Measurements from ENCODE around the gene CYFIP2. TPM values are rescaled to one million over a fixed set of nuclear protein-coding genes. Genes with fewer than 3 reads are reported as not detected.
"Not testable (repeated sequence)": the region's sequence is repeated elsewhere in the genome, so short reads cannot be mapped to it uniquely, and the experiment has no call there.

Gene CYFIP2
- total RNA-seq, result 100 to 1,000 TPM; 265 to 297 TPM

DNA sequence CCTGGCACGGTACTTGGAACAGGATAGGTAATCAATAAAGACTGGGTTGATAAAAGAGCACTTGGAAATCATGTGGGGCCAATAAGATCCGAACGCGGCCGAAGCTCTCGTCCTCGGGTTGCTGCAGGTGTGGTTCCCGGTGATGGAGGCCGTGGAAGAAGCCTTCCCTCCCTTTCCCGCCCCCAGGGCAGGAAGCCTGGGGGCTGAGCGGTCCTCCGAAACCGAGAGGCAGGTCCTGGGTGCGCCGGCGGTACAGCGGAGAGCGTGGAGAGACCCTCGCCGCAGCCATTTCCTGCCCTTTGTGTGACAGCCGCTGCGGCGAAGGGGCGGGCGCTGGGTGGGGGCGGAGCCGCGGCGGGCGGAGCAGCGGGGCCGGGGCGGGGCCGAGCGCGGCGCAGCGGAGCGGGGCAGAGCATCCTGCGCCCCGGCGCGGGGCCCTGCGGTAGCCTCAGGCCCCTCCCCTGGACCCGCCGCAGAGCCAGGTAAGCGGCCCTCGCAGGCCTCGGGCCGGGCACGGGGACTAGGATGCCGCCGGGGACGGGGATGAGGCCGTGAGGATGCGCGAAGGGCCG lies at the start of gene CYFIP2:
Gene CYFIP2 (plus strand): TSS at position 410 of the 572 bp plus-strand sequence. CDS start 19,239 bp downstream, outside the sequence.
- ChIA-PET POLR2A (interaction anchor here (0.7 to 1.2 kb wide), 4 partner anchors 10 to 69 kb away, joined by 3 to 13 read pairs (median 4); no protein-coding TSS in a partner anchor), CTCF (interaction anchor here (0.6 to 1.7 kb wide), 5 partner anchors 8 to 338 kb away, joined by 3 to 6 read pairs (median 5); no protein-coding TSS in a partner anchor)

DNA sequence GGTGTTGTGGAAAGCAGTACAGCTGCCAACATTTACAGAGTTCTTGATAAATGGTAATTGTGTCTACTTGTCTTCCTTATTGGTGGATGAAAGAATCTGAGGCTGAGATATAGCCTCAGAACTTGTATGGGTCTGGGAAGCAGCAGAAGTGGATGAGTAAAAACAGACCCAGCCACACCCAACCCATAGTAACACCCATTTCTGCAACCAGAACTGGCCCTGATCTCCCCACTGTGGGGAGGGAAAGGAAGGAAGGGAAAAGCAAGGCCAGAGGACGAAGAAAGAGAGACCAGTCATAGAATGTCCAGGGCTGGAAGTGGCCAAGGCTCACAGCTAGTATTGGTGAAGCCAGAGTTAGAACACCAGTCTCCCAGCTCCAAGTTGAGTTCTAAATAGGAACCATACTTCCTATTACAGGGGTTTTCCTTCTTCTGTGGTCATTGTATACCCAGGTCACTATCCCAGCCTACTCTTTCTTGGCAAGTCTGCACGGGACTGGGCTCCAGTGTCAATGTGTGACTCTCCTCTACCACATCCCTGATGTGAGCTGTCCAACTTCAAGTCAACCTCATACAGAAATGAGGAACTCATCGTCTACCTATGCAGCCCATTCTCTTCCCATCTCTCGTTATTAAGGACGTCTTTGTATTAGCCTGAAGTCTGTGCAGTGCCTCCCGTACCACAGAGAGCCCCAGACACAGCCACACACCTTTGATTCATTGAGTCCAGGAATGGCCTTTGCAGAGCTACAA lies 49.4 kb upstream of the CYFIP2 start:
- POLR2A ChIA-PET, result interaction anchor here (0.6 to 1.8 kb wide), 9 partner anchors 10 to 73 kb away, joined by 3 to 8 read pairs (median 4); partner anchors contain the start of gene MED7

DNA sequence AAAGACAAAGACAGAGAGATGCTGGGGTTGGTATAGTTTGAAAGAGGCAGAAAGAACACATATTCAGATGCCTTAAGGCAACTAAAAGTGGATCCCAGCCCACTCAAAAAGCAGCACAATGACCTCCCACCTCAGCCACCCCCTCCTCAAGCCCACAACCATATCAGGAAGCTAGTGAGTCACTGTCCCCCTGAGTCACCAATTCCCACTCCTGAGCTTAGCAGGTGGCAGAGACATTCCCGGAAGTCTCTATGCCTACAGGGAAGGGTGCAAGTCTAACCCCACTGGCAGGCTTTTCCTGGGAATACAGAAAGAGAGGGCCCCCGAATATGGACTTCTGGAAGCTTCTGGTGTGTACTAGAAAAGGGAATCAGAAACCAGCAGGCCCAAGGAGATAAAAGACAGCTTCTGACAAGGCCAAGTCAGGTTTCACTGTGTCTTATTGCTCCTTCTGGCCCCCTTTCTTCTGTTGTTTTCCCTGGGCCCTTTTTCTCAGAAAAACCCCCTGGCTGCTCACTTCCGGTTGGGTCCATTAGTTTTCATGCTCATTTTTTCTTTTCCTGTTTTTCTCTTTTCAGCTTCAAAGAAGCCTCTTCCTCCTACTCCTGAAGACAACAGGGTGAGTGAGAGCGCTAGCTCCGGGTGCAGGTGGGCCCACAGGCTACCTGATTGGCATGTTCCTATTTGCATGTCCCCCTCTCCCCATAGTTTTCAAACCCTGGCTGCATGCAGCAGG lies 48.5 kb upstream of the CYFIP2 start:
- ChIA-PET CTCF (interaction anchor here (0.8 to 2.6 kb wide), 9 partner anchors 9 to 69 kb away, joined by 3 to 9 read pairs (median 3); no protein-coding TSS in a partner anchor), POLR2A (interaction anchor here (0.6 to 1.8 kb wide), 14 partner anchors 9 to 74 kb away, joined by 3 to 5 read pairs (median 3); partner anchors contain the start of gene MED7)

More for the DNA sequence above, 49.4 kb upstream of the CYFIP2 start:
- CTCF ChIA-PET, result interaction anchor here (0.8 to 2.6 kb wide), 7 partner anchors 10 to 68 kb away, joined by 3 to 9 read pairs (median 3); no protein-coding TSS in a partner anchor

DNA sequence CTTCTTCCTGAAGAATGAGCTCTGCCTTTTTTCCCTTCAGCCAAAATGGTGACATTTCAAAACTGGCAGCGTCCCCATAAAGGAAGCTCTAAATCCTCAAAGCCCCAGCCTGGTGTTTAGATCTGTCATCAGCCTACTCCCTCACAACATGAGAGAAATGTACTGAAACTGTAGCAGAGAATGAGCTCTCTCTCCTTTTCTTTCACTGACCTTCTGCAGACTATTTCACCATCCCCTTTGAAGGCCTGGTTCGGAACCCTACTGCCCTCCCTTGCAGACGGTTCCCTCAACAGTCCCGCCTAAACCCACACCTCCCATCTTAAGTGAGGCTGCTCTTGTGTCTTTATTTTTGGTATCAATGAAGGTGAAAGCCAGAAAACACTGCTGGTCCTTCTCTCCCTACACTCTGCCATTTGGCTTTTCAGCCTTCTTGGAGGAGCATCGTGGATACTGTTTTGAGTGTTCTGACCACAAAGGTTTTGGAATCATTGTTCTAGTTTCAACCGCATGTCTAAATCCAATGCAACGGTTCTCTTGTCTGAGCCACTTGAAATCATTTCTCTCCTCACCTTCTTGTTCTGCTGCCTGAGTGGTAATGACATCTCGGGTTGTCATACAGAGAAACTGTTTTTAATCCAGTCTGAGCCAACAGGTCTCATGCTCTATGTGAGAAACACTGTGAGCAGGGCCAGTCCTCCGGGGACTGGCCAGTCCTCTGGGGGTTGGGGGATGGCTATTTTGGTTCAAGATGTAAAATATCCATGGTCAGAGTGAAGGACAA lies 46.2 kb upstream of the CYFIP2 start:
- CTCF ChIA-PET, result interaction anchor here (0.9 to 2.6 kb wide), 7 partner anchors 20 to 77 kb away, joined by 3 to 9 read pairs (median 3); partner anchors contain the start of gene MED7
- POLR2A ChIA-PET, result interaction anchor here (0.7 to 1.7 kb wide), 5 partner anchors 8 to 47 kb away, joined by 3 to 10 read pairs (median 5); partner anchors contain the start of gene ITK

DNA sequence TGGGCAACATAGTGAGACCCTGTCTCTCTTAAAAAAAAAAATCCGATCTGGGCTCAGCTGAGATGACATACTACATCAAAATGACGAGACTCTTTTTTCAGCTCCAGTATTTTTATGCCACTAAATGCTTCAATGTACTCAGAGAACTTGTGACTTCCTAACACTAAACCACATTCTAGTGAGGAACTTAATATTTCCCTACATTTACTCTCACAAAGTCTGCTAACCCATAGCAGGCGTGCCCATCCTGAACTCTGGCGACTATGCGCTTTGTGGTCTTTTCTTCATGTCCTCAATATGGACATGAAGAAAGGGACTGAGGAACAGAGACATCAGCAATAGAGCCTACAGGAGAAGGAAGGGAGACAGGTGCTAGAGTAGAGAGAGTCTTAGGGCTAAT lies 44.0 kb upstream of the CYFIP2 start:
- CTCF ChIA-PET, result interaction anchor here (0.8 to 1.3 kb wide), 6 partner anchors 25 to 79 kb away, joined by 3 to 4 read pairs (median 4); partner anchors contain the start of gene MED7

DNA sequence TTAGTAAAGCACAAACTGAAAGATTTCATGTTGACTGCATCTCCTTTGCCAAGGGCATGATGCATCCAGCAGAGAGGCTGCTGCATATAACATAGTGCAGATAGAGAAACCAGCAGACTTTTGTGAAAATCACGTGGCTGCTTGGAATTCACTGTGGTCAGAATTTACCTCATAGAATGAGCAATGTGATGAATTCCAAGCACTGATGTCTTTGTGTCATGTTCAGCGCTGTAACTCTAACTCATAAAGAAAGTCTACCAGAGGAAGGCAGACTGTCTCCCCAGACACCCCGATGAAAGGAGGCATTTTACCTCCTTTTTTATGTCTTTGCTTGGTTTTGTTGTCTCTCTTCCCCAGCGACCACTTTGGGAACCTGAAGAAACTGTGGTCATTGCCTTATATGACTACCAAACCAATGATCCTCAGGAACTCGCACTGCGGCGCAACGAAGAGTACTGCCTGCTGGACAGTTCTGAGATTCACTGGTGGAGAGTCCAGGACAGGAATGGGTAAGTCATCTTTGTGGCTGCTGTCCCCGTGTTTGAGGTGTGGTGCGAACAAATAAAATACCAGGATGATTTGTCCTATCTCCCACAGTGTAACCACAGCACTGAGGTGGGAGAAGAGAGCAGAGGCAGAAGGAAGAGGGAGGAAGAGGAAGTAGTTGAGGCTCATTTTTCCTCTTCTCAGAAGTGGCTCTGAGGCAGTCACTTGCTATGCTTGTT lies 43.3 kb upstream of the CYFIP2 start:
- ChIA-PET CTCF (interaction anchor here (1.3 kb wide), 2 partner anchors 26 to 38 kb away, joined by 4 read pairs; no protein-coding TSS in a partner anchor), POLR2A (interaction anchor here (0.6 to 1.9 kb wide), 4 partner anchors 30 to 80 kb away, joined by 3 to 5 read pairs (median 5); partner anchors contain the start of gene MED7)

More for the DNA sequence above, 44.0 kb upstream of the CYFIP2 start:
- POLR2A ChIA-PET, result interaction anchor here (0.6 to 1.9 kb wide), 4 partner anchors 31 to 79 kb away, joined by 3 to 5 read pairs (median 5); partner anchors contain the start of gene MED7

DNA sequence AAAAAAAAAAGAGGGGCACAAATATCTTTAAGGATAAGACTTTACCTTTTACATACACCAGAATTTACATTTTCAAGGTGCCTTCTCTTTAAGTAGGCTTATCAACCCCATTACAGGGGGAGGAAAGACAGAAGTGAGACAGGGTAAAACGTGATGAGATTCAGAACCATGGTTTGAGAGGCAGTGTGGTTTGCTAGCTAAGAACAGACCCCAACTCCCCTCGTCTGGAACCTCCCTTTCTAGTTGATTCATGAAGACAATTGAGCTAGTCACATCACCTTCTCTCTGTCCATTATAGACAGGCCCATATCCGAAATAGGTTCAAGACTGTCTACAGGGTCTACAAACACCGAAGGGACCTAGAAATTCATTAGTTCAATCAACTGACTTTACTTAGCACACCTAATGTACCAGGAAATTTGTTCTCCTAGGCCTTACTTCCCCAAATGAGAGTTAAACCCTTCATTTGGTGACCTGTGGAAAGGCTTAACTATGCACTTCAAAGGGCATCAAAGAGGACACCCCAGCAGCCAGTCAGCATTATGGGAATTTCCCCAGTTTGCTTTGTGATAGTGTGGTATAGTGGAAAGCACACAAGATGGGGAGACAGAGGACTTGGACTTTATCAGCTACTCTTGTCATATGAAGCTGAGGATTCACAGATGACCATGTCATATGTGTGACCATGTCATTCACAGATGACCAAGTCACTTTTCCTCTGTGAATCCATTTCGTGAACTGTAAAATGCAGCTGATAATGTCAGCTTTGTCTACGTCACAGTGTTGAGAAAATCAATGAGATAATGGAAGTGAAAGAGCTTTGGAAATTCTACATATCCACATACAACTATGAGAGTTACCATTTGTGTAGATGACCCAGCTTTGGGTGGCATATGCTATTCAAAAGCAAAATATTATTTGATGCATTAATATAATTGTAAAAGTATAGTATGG lies 40.2 kb upstream of the CYFIP2 start:
- ChIA-PET POLR2A (interaction anchor here (0.6 to 2.2 kb wide), 11 partner anchors 8 to 312 kb away, joined by 3 to 15 read pairs (median 4); no protein-coding TSS in a partner anchor), CTCF (interaction anchor here (0.7 to 1.4 kb wide), 6 partner anchors 8 to 59 kb away, joined by 3 to 4 read pairs (median 3); no protein-coding TSS in a partner anchor)

DNA sequence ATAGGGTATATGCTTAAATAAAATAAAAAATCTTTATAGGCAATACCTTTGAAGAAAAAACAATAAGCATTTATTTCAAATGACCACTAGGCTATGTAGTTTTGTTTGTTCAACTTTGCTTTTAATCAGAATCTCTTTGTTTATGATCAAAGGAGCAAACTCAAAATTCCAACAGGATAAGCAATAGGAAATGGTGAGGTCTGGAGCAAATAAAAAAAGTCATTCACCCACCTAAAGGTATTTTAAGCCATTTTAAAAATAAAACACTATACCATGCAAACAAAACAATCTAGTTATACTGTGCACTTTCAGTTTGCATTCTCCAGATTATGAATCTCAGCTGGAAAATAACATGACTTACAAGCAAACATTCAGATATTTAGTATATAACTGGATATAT lies 35.3 kb upstream of the CYFIP2 start:
- ChIA-PET POLR2A (no interaction called here), CTCF (interaction anchor here (1.4 kb wide), 1 partner anchor 81 kb away, joined by 4 read pairs; no protein-coding TSS in a partner anchor)

DNA sequence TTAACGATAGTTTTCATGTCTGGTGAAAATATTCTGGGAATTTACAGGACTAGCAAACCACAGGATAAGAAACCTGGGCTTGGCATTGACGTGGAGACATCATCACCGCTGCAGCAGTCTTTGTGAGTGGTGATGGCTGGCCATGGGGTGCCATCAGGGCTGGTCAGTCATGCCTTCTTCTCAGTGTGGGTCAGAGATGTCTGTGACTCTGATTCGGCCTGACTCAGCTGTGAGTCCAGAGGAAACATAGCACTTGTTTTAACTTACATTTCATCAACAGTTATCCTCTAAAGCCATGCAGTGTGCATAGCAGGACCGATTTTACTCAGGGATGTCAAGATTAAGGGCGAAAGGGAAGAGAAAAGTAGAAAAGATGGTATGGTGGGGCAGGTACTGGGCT lies 33.2 kb upstream of the CYFIP2 start:
- POLR2A ChIA-PET, result no interaction called here
- CTCF ChIA-PET, result no interaction called here

DNA sequence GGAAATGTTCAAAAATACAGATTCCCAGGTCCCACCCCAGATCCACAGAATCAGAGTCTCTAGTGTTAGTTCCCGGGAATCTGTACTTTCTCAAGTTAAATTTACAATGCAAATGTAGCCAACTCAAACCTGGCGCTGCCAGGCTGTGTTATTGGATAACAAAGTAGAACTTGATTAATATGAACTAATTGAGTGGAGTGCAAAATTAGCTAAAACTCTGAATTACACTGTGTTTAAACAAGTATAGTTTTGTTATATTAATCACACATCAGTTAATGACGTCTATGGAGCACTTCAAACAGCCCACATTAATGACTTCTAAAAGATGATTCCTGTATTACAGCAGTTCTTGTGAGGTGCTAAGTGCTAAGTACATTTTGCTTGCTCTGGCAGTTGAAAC lies 32.4 kb upstream of the CYFIP2 start:
- ChIA-PET CTCF (no interaction called here), POLR2A (interaction anchor here (0.6 kb wide), 1 partner anchor 78 kb away, joined by 3 read pairs; no protein-coding TSS in a partner anchor)

DNA sequence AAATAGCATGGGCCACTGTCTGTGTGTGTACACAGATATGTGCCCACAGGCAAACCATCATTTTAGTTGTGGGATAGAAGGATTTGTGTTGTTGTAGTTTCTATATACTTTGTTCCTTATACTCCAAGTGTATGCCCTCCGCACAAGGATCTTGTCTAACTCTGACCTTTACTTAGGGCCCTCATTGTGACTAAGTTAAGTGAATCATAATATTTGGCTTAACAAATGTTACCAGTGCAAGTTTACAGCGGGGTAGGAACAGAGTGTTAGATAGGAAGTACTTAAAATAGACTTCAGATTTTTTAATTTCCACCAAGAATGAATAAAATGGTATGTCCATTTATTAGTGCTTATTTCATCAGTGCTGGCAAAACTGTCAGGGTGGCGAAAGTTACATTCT lies 29.5 kb upstream of the CYFIP2 start:
- ChIA-PET POLR2A (no interaction called here), CTCF (no interaction called here)

DNA sequence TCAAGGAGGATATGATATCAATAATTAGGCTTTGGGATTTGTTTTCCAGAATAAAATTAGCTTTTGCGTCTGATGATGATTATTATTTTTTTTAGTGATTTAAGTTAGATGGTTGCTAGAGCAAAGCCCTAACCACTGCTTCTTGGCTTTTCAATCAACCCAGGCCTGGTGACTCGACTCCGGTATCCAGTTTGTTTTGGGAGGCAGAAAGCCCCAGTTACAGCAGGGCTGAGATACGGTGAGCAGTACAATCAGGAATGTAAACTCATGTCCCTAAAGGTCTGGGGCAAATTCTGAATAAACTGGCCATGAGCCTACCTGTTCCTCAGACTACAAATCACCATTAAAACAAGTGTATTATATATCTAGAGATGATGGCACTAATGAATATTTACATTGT lies 24.4 kb upstream of the CYFIP2 start:
- ChIA-PET POLR2A (no interaction called here), CTCF (no interaction called here)

DNA sequence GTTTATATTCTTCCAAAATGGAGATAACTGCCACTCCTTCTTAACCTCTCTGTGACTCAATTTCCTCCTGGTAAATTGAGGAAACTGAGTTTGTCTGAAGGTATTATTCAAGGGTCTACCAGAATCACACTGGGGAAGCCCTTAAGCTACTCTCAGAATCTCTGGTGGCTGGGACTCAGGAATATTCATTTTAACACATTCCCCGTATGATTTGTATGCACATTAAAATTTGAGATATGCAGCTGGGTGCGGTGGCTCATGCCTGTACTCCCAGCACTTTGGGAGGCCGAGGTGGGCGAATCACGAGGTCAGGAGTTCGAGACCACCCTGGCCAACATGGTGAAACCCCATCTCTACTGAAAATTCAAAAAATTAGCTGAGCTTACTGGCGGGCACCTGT lies 21.2 kb upstream of the CYFIP2 start:
- POLR2A ChIA-PET, result not testable (repeated sequence)
- CTCF ChIA-PET, result interaction anchor here (0.5 to 0.7 kb wide), 2 partner anchors 24 to 228 kb away, joined by 5 read pairs; no protein-coding TSS in a partner anchor

DNA sequence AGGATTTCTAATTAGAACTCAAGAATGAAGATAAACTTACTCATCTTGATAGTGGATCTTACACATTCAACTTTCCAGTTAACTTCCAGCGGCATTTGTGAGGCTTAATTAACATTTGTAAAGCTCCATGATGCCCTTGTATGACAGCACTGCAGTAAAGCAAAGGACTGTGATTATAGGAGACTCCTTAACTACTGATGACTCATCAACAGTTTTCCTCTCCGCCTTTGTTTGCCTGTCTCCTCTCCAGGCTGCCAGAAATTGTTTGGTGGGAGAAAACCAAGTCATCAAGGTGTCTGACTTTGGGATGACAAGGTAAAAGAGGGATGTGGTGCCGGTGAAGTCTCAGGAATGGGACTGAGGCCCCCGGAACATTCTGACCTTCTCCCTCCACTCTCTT lies 20.4 kb upstream of the CYFIP2 start:
- ChIA-PET POLR2A (no interaction called here), CTCF (no interaction called here)

DNA sequence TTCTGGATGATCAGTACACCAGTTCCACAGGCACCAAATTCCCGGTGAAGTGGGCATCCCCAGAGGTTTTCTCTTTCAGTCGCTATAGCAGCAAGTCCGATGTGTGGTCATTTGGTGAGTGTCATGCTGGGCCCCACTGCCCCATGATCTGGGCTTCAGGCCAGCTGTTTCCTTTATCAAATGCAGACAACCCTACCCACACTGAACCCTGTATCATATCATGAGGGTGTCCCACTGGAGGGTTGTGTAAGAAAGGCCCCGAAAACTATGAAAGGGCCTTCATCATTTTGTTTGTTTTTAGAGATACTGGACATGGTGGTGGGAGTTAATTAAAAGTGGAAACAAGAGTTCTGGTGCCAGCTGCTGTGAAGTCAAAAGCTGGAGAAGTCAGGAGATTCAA lies 20.0 kb upstream of the CYFIP2 start:
- ChIA-PET CTCF (no interaction called here), POLR2A (interaction anchor here (0.7 kb wide), 1 partner anchor 20 kb away, joined by 3 read pairs; no protein-coding TSS in a partner anchor)

DNA sequence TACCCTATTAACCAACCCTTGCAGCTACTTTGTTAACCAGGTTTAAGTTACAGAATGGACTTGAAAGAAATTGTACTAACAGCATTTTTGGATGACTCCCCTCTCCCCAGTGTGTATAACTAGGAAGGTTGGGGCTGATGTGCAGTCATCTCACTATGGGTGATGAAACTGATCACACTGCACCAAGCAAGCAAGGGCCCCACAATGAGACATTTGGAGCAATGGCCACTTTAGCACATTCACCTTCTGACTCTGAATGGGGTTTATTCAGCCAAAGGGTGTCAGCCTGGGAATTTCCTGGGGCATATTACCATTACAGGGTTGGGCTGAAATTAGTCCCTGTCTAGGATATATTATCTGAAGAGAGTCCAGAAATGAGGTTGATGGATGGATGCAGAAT lies 18.7 kb upstream of the CYFIP2 start:
- ChIA-PET POLR2A (no interaction called here), CTCF (interaction anchor here (0.7 kb wide), 1 partner anchor 20 kb away, joined by 5 read pairs; no protein-coding TSS in a partner anchor)
